ENCODE data around the gene PARM1. TPM values are rescaled to one million over a fixed set of nuclear protein-coding genes. Genes with fewer than 3 reads are reported as not detected.

The PARM1 gene
- total RNA-seq, 1 donor from 2014 or later = 90.7 TPM

DNA sequence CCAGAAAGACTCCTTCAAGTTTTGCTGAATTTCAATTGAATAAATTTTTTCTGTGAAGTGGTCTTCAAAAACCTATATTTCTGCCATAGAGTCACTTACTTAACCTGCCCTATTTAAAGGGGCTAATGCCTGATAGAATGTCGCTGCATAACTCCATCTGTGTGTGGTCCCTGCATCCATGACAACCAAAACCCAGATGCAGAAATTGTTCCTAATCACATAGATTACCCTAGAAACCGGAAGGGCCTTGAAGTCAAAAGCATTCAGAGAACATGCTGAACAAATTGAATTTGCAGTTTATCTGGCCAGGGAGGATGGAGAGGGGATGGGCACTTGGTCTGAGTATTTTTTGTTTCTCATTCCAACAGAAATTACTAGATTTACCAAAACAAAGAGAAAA, 1.5 kb upstream of the PARM1 start:
- no peaks in the 10 kb centered on the region for H3K9me3 ChIP-seq (replicated peaks)
- intact Hi-C loops (cut with micrococcal nuclease) = loop anchor here (5.0 kb wide), 1 partner anchor 536 kb away; no protein-coding TSS in a partner anchor
- TF ChIP-seq, protein P1, sequence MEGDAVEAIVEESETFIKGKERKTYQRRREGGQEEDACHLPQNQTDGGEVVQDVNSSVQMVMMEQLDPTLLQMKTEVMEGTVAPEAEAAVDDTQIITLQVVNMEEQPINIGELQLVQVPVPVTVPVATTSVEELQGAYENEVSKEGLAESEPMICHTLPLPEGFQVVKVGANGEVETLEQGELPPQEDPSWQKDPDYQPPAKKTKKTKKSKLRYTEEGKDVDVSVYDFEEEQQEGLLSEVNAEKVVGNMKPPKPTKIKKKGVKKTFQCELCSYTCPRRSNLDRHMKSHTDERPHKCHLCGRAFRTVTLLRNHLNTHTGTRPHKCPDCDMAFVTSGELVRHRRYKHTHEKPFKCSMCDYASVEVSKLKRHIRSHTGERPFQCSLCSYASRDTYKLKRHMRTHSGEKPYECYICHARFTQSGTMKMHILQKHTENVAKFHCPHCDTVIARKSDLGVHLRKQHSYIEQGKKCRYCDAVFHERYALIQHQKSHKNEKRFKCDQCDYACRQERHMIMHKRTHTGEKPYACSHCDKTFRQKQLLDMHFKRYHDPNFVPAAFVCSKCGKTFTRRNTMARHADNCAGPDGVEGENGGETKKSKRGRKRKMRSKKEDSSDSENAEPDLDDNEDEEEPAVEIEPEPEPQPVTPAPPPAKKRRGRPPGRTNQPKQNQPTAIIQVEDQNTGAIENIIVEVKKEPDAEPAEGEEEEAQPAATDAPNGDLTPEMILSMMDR (IDR thresholded peaks at IDR 0.05; ENCODE audit: borderline replicate concordance) = no peak
- peaks cover 41% of the 10 kb centered on the region for H3K4me1 ChIP-seq
- no peak overlapping the region for H3K4me3 ChIP-seq
- H3K27ac ChIP-seq (replicated peaks) = no peak overlapping the region
- DNase-seq = no peak
- no peaks in the 10 kb centered on the region for H3K36me3 ChIP-seq
- peaks cover 32% of the 10 kb centered on the region for H3K27me3 ChIP-seq (ENCODE audit: low read depth)

DNA sequence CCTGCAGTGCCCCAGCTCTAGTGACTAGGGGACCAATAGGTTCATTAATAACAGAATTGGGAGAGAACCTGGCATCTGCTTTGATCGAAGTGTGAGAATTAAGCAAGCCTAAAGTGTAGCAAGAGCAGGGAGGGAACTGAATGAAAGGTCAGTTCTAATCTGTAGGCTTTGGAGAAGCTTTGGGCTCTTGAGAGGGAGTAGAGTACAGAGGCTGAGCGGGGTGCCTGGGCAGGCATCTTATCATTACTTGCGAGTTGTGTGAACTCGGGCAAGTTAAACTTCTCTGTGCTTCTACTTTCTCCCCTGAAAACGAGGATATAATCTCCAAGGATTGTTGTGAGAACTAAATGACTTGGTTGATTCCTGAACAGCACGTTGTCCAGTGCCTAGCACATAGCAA, 906 bp upstream of the PARM1 start:
- Histone ChIP-seq H3K27ac (replicated peaks) (no peak overlapping the region), H3K27me3 (ENCODE audit: low read depth) (peaks cover 32% of the 10 kb centered on the region), H3K4me1 (peaks cover 41% of the 10 kb centered on the region), H3K4me3 (no peak overlapping the region), H3K36me3 (no peaks in the 10 kb centered on the region), H3K9me3 (replicated peaks) (no peaks in the 10 kb centered on the region)
- TF ChIP-seq, protein P1 (IDR thresholded peaks at IDR 0.05; ENCODE audit: borderline replicate concordance) = no peak
- no peak for DNase-seq
- intact Hi-C loops (cut with micrococcal nuclease) = loop anchor here (5.0 kb wide), 1 partner anchor 535 kb away; no protein-coding TSS in a partner anchor

DNA sequence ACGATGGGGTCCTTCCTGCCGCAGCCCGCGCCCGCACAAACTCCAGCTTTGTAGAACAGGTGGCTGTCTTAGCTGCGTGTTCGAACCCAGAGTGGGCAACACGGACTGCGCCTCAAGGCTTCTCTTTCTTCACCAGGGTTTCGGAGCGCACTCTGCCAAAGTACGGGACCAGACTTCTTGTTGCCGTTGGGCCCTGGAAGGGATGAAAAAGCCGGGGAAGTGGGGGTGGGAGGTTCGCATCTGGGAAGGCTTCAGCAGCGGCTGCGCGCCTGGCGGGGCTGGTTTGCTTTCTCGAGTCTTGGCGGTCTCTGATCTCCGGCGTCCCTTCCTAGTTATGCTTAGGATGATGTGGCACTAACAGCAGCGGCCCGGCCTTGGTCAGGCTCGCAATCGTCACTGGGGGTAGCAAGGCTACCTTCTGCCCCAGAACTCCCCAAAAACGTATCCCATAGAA, 673 bp downstream of the PARM1 start:
- H3K4me1 ChIP-seq = peaks cover 41% of the 10 kb centered on the region
- H3K27ac ChIP-seq (replicated peaks) = peak overlapping the region; percentile 87
- peaks cover 32% of the 10 kb centered on the region for H3K27me3 ChIP-seq (ENCODE audit: low read depth)
- peak overlapping the region; percentile 90 for H3K4me3 ChIP-seq
- no peak for DNase-seq
- TF ChIP-seq, protein P1 (IDR thresholded peaks at IDR 0.05; ENCODE audit: borderline replicate concordance) = no peak
- H3K36me3 ChIP-seq = no peaks in the 10 kb centered on the region
- intact Hi-C loops (cut with micrococcal nuclease) = loop anchor here (5.0 kb wide), 1 partner anchor 534 kb away; no protein-coding TSS in a partner anchor
- no peaks in the 10 kb centered on the region for H3K9me3 ChIP-seq (replicated peaks)

DNA sequence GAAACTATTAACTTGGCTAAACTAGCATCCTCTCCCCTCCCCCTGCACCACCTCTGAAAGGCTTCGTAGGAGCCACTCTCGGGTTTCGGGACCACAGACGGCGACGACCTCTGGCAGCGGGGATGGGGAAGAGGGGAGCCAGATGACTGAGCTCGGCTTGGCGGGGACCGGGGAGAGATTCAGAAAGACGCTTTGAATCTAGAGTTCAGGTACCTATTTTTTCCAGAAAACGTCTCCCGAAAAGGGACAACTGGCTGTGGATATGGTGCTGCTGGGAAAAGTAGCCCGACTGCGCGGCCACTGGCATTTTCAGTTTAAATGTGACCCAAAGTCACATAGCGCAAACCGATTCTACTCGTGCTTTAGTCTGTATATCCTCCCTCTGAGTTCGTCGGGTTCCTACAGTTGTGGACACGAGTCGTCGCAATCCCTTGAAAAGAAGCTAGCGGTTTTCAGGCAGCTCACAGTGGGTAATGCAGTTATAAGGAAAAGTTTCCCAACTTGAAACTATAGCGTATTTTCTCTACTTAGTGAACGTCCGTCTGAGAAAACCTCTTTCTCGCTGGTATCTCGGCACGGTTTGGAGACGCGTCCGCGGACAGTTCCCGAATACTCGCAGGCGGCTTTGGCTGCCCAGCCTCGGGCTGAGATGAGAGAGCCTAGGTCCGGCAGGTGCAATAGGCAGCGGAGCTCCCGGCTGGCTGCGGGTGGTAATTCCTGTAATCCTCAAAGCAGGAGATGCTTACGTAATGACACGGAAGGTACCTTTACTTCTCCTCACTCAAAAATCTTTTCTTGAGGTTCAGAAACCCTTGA, 1.3 kb downstream of the PARM1 start:
- peak overlapping the region; percentile 87 for H3K27ac ChIP-seq (replicated peaks)
- intact Hi-C loops (cut with micrococcal nuclease) = loop anchor here (5.0 kb wide), 1 partner anchor 533 kb away; no protein-coding TSS in a partner anchor
- H3K36me3 ChIP-seq = no peaks in the 10 kb centered on the region
- peaks cover 32% of the 10 kb centered on the region for H3K27me3 ChIP-seq (ENCODE audit: low read depth)
- peak; percentile 21 for DNase-seq
- no peaks in the 10 kb centered on the region for H3K9me3 ChIP-seq (replicated peaks)
- peak overlapping the region; percentile 90 for H3K4me3 ChIP-seq
- TF ChIP-seq, protein P1 (IDR thresholded peaks at IDR 0.05; ENCODE audit: borderline replicate concordance) = no peak
- H3K4me1 ChIP-seq = peaks cover 41% of the 10 kb centered on the region

DNA sequence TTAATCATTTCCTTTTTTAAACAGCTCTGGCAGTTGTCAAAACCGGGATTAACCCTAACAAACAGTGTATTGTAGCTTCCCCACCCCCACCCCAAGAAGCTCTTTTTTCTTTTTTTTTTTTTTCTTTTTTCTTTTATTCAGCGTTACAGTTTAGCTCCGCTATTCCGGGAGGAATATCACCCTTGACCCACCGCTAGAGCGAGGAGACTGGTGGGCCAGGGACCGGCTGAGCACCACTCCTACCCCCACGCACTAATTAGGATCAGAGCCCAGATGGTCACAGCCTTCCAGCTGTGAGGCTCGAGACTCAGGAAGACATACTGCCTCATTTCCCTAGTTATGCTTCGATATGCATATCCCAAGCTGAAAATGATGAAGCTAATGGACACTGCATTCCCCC, 2.0 kb downstream of the PARM1 start:
- DNase-seq = no peak
- H3K27me3 ChIP-seq (ENCODE audit: low read depth) = peaks cover 32% of the 10 kb centered on the region
- no peaks in the 10 kb centered on the region for H3K9me3 ChIP-seq (replicated peaks)
- peaks cover 41% of the 10 kb centered on the region for H3K4me1 ChIP-seq
- peak overlapping the region; percentile 90 for H3K4me3 ChIP-seq
- H3K27ac ChIP-seq (replicated peaks) = peak overlapping the region; percentile 87
- TF ChIP-seq, protein P1 (IDR thresholded peaks at IDR 0.05; ENCODE audit: borderline replicate concordance) = no peak
- intact Hi-C loops (cut with micrococcal nuclease) = loop anchor here (5.0 kb wide), 1 partner anchor 532 kb away; no protein-coding TSS in a partner anchor
- H3K36me3 ChIP-seq = no peaks in the 10 kb centered on the region

Measured in left ventricle myocardium inferior (tissue), 1 donor.